Midbrain (tissue), 1 donor: ENCODE data around the gene TEPSIN.
"Not testable (repeated sequence)": the region's sequence is repeated elsewhere in the genome, so short reads cannot be mapped to it uniquely, and the experiment has no call there.

Experiments
- DNase-seq: peaks from one replicate; lab custom pipeline; 2025; lab: John Stamatoyannopoulos, UW

The TEPSIN gene

GRCh38 chr17:81236784-81237183 is 2.1 kb downstream of the TEPSIN start:
- DNase-seq = no peak

- no peak for DNase-seq
These were observed 2.8 kb downstream of the TEPSIN start for GRCh38 chr17:81235822-81236740.

- no peak for DNase-seq
These were observed 3.7 kb downstream of the TEPSIN start for GRCh38 chr17:81234940-81235821.

GRCh38 chr17:81234506-81234855 is 4.4 kb downstream of the TEPSIN start:
- DNase-seq = no peak

GRCh38 chr17:81233811-81234505 is 4.9 kb downstream of the TEPSIN start:
- no peak for DNase-seq

GRCh38 chr17:81233316-81233715 is 5.5 kb downstream of the TEPSIN start:
- no peak for DNase-seq

- no peak for DNase-seq
These were observed 6.1 kb downstream of the TEPSIN start for GRCh38 chr17:81232616-81233241.

GRCh38 chr17:81231766-81232581 is 6.9 kb downstream of the TEPSIN start:
- DNase-seq = no peak

GRCh38 chr17:81231121-81231645 is 7.7 kb downstream of the TEPSIN start:
- DNase-seq = no peak

- no peak for DNase-seq
These were observed 8.6 kb downstream of the TEPSIN start for GRCh38 chr17:81230043-81230820.

GRCh38 chr17:81229666-81229920 is 9.3 kb downstream of the TEPSIN start:
- no peak for DNase-seq

- no peak for DNase-seq
These were observed 9.8 kb downstream of the TEPSIN start for GRCh38 chr17:81228834-81229665.

- DNase-seq = peak; percentile 24
These were observed 10.4 kb downstream of the TEPSIN start for GRCh38 chr17:81228420-81228819.

GRCh38 chr17:81227630-81228029 is 11.2 kb downstream of the TEPSIN start:
- DNase-seq = not testable (repeated sequence)

GRCh38 chr17:81223762-81224130 is 15.1 kb downstream of the TEPSIN start:
- peak; percentile 18 for DNase-seq

GRCh38 chr17:81222906-81223761 is 15.7 kb downstream of the TEPSIN start, which contains the start of gene CEP131:
Gene CEP131, minus strand, starts transcription at chr17:81222965. Its CDS starts 2,909 bp downstream, at chr17:81220056.
- peak; percentile 99 for DNase-seq

- DNase-seq = no peak
These were observed 16.3 kb downstream of the TEPSIN start for GRCh38 chr17:81222620-81222905.

- no peak for DNase-seq
These were observed 16.8 kb downstream of the TEPSIN start for GRCh38 chr17:81221842-81222619.
